Suprapubic skin (tissue), 3 donors: Measurements from ENCODE around the gene KIF16B.

Experiments used
- CTCF ChIP-seq, 2 donors: fragments of 200-600 bp in 1 of 2; fragments of 450-650 bp in 1 of 2; sonication (generic) in 1 of 2; IDR thresholded peaks; one replicate each; pipeline ENCODE4 v1.5.1; 2016 to 2019; ENCODE audit warnings: antibody characterized with exemption in 2 of 2, mild to moderate bottlenecking in 1 of 2, moderate library complexity in 1 of 2
- POLR2A ChIP-seq, 2 donors: fragments of 450-650 bp; IDR thresholded peaks; one replicate each; pipeline ENCODE4 v1.6.1; 2017; ENCODE audit warnings: antibody characterized with exemption in 2 of 2, mild to moderate bottlenecking in 2 of 2, moderate library complexity in 2 of 2

DNA sequence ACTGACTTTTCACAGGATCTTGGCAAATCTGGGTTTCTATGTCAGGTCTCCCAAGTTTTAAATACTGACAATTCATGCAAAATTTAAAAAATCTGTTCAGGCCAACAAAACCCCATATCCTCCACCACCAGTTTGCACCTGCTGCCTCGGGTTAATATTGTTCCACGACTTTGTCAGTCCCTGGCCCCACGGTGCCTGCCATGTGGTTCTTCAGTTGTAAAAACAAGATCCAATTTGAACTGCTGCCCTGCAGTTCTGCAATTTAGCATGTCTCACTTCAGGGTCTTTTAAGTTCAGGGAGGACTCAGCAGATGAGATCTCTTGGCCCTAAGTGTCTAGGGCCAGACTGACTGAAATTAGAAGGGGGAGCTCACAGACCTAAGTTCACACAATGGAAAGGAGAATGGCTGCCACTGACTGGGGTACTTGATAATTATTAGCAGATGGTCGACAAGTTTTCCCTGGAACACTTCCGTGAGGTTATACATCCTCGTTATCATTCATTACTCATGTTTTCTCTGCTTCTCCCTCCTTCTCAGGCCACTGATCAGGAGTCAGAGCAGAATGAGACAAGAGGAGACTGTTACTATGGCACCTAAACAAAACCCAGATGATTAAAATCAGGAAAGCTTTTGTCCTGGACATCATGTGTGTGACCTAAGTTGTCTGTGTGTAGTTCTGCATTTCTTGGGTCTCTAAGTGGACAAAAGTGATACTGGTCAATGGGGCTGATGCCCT lies 223.6 kb downstream of the KIF16B start:
- TF ChIP-seq POLR2A (IDR thresholded peaks at IDR 0.05) (no peak), CTCF (IDR thresholded peaks at IDR 0.05) (no peak)
